Natural killer cell (primary cell): ENCODE measurements around the gene PIP5K1B. TPM values are rescaled to one million over a fixed set of nuclear protein-coding genes. Genes with fewer than 3 reads are reported as not detected.
"Not testable (repeated sequence)": the region's sequence is repeated elsewhere in the genome, so short reads cannot be mapped to it uniquely, and the experiment has no call there.

Experiments
- ATAC-seq, 3 donors: fragments of 150-1000 bp in 2 of 3; fragments of 200-7000 bp in 1 of 3; cut with Tn5 transposase; 1 replicate in 1 of 3; 2 replicates in 2 of 3; pipeline ENCODE4 v1.10.0; 2021; ENCODE audit warnings: mild to moderate bottlenecking in 2 of 3, moderate library complexity in 2 of 3
- DNase-seq, 2 donors: peaks; one replicate each; pipeline versions ENCODE4 v3.0.0 to v3.0.0-alpha.2; 2013 to 2021; ENCODE audit warnings: mixed read lengths in 1 of 2
- H3K27ac ChIP-seq: one replicate; pipeline ENCODE4 v1.5.1; 2013; ENCODE audit warnings: mild to moderate bottlenecking, low read length
- H3K27me3 ChIP-seq: one replicate; pipeline ENCODE4 v1.6.1; 2013; ENCODE audit warnings: low read length; ENCODE audit not compliant: control insufficient read depth, insufficient read depth
- H3K36me3 ChIP-seq: one replicate; pipeline ENCODE4 v1.6.1; 2013; ENCODE audit warnings: low read length; ENCODE audit not compliant: control insufficient read depth, insufficient read depth
- H3K4me1 ChIP-seq: one replicate; pipeline ENCODE4 v1.6.1; 2013; ENCODE audit warnings: low read length; ENCODE audit not compliant: control insufficient read depth, insufficient read depth
- H3K4me3 ChIP-seq: one replicate; pipeline ENCODE4 v1.5.1; 2013; ENCODE audit warnings: low read length
- H3K9me3 ChIP-seq: one replicate; pipeline ENCODE4 v1.6.1; 2013; ENCODE audit warnings: low read length; ENCODE audit not compliant: control insufficient read depth, insufficient read depth
- H3K27ac Mint-ChIP-seq, 2 donors: one replicate each; pipeline ENCODE4 v1.8.0; 2022; ENCODE audit warnings: mild to moderate bottlenecking in 2 of 2, mixed read lengths in 2 of 2, moderate library complexity in 1 of 2
- H3K27me3 Mint-ChIP-seq, 2 donors: one replicate each; pipeline ENCODE4 v1.8.0; 2022; ENCODE audit warnings: low read depth in 2 of 2, mixed read lengths in 2 of 2
- H3K36me3 Mint-ChIP-seq: one replicate; pipeline ENCODE4 v1.8.0; 2022; ENCODE audit warnings: mixed read lengths
- H3K4me1 Mint-ChIP-seq, 2 donors: one replicate each; pipeline ENCODE4 v1.8.0; 2022; ENCODE audit warnings: mixed read lengths in 2 of 2
- H3K4me3 Mint-ChIP-seq: one replicate; pipeline ENCODE4 v1.8.0; 2022; ENCODE audit warnings: mild to moderate bottlenecking, moderate library complexity, mixed read lengths
- H3K9me3 Mint-ChIP-seq, 2 donors: one replicate each; pipeline ENCODE4 v1.8.0; 2022; ENCODE audit warnings: mixed read lengths in 2 of 2
- WGBS: methylation state at CpG from one replicate; pipeline ENCODE4 v1.1.7; 2013; ENCODE audit warnings: missing lambda C conversion rate; ENCODE audit not compliant: insufficient coverage; 5-methylcytosine and 5-hydroxymethylcytosine counted together
- intact Hi-C: fragments of 100-400 bp; cut with micrococcal nuclease; formaldehyde crosslinking; loops from one replicate; pipeline ENCODE4 v1.14.2; 2022
- total RNA-seq, 4 donors: library from RNA; stranded (reverse); fragments of 120-200 nt in 1 of 4; gene quantifications; one replicate each; pipeline versions ENCODE4 v1.2.3 to v1.2.4, GENCODE V29; 2013 to 2022
- TF ChIP-seq, protein P1 (sequence below): fragments of 200-600 bp; IDR thresholded peaks from one replicate; pipeline ENCODE4 v1.8.0; 2022; ENCODE audit warnings: antibody characterized with exemption

Gene PIP5K1B
- total RNA-seq, 3 donors from 2014 or later (not counting 1 experiment from before 2014, with no cell fraction given), result 0.73 to 3.4 (median 1.3) TPM

DNA sequence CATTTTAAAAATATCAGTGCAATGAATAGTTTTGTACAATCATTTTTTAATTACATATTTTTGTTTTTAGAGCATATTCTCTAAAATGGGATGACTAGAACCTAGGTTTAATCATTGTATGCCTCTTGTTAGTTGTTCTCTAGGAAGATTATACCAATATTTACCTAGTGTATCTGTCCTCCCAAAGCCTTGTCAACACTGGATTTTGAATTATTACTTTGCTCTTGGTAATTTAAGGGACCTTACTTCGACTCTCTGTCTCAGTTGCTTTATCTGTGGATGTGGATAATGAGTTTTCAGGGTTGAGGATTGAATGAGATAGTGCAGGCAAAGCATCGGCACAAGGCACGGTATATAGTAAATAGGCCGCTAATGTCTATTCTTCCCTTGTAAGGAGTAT lies 10.9 kb upstream of the PIP5K1B start:
- DNase-seq, result no peak
- no peak overlapping the region for H3K4me3 ChIP-seq
- TF ChIP-seq, protein P1, sequence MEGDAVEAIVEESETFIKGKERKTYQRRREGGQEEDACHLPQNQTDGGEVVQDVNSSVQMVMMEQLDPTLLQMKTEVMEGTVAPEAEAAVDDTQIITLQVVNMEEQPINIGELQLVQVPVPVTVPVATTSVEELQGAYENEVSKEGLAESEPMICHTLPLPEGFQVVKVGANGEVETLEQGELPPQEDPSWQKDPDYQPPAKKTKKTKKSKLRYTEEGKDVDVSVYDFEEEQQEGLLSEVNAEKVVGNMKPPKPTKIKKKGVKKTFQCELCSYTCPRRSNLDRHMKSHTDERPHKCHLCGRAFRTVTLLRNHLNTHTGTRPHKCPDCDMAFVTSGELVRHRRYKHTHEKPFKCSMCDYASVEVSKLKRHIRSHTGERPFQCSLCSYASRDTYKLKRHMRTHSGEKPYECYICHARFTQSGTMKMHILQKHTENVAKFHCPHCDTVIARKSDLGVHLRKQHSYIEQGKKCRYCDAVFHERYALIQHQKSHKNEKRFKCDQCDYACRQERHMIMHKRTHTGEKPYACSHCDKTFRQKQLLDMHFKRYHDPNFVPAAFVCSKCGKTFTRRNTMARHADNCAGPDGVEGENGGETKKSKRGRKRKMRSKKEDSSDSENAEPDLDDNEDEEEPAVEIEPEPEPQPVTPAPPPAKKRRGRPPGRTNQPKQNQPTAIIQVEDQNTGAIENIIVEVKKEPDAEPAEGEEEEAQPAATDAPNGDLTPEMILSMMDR, result no peak
- H3K9me3 ChIP-seq, result no peaks in the 10 kb centered on the region
- H3K9me3 Mint-ChIP-seq, result no peaks in the 10 kb centered on the region
- no peaks in the 10 kb centered on the region for H3K4me1 Mint-ChIP-seq
- WGBS, result 94% methylated on average over 4 of the region's 4 CpGs
- H3K27me3 ChIP-seq, result no peaks in the 10 kb centered on the region
- ATAC-seq, result no peak
- no peaks in the 10 kb centered on the region for H3K4me1 ChIP-seq
- intact Hi-C loops, result no loop called here
- H3K27me3 Mint-ChIP-seq, result peaks cover 15 to 66% of the 10 kb centered on the region in 2 donors
- H3K36me3 ChIP-seq, result no peaks in the 10 kb centered on the region
- H3K27ac Mint-ChIP-seq, result no peak overlapping the region
- no peak overlapping the region for H3K4me3 Mint-ChIP-seq
- H3K27ac ChIP-seq, result no peak overlapping the region
- H3K36me3 Mint-ChIP-seq, result no peaks in the 10 kb centered on the region

DNA sequence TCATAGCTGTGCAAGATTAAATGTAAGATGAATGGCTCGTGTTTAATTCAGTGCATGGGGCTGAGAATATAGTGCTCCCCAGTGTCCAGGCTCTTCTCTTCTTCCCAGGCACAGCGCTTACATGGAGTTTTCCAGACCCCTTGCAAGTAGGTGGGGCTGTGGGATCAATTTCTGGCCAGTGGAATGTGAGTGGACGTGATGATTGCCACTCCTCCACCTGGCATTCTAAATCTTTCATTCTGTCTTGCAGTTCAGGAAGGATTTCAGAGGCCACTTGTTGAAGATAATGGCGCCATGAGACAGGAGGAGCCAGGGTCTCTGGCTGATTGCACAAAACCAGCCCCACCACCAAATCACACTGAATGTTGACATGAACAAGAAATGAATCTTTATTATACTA lies 7.2 kb upstream of the PIP5K1B start:
- H3K4me3 Mint-ChIP-seq, result no peak overlapping the region
- H3K27me3 Mint-ChIP-seq, result peaks cover 27 to 73% of the 10 kb centered on the region in 2 donors
- no peak overlapping the region for H3K27ac Mint-ChIP-seq
- TF ChIP-seq, protein P1, result no peak
- H3K4me1 Mint-ChIP-seq, result no peaks in the 10 kb centered on the region
- Histone ChIP-seq H3K4me1 (no peaks in the 10 kb centered on the region), H3K9me3 (no peaks in the 10 kb centered on the region), H3K27ac (no peak overlapping the region), H3K4me3 (no peak overlapping the region), H3K36me3 (no peaks in the 10 kb centered on the region), H3K27me3 (no peaks in the 10 kb centered on the region)
- intact Hi-C loops, result no loop called here
- WGBS, result 79% methylated on average over 3 of the region's 4 CpGs
- DNase-seq, result no peak
- no peaks in the 10 kb centered on the region for H3K9me3 Mint-ChIP-seq
- ATAC-seq, result no peak
- no peaks in the 10 kb centered on the region for H3K36me3 Mint-ChIP-seq

DNA sequence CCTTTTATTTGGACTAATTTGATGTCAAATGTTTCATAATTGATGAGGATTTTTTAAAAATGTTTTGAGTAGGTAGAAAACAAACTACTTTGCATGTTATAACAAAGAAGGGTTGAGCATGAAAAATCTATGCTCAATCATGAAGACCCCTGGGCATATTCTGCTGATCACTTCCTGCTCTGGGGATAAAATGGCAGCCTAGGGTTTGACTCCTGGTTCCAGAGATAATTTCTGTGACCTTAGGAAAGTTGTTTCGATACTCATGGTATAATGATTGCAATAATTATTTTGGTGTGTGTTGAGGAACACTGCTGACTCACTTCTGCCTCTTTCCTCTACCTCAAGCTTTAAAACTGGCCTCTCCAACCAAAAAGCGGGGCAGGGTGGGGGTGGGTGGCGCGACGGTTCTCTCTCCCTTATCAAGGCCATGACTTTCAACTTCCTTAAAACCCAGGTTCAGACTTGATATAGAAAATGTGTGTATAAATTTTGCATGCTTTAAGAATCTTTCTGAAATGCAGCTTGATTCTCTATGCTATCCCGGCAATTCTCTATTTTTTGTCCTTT lies 6.0 kb upstream of the PIP5K1B start:
- H3K27ac Mint-ChIP-seq, result no peak overlapping the region
- TF ChIP-seq, protein P1, result no peak
- Histone ChIP-seq H3K9me3 (no peaks in the 10 kb centered on the region), H3K4me1 (no peaks in the 10 kb centered on the region), H3K4me3 (no peak overlapping the region), H3K27ac (no peak overlapping the region), H3K27me3 (no peaks in the 10 kb centered on the region), H3K36me3 (no peaks in the 10 kb centered on the region)
- no peak overlapping the region for H3K4me3 Mint-ChIP-seq
- WGBS, result 12% methylated on average over 5 of the region's 6 CpGs
- intact Hi-C loops, result no loop called here
- H3K9me3 Mint-ChIP-seq, result no peaks in the 10 kb centered on the region
- peaks cover 34 to 74% of the 10 kb centered on the region in 2 donors for H3K27me3 Mint-ChIP-seq
- no peaks in the 10 kb centered on the region for H3K4me1 Mint-ChIP-seq
- H3K36me3 Mint-ChIP-seq, result no peaks in the 10 kb centered on the region
- DNase-seq, result no peak
- ATAC-seq, result no peak

DNA sequence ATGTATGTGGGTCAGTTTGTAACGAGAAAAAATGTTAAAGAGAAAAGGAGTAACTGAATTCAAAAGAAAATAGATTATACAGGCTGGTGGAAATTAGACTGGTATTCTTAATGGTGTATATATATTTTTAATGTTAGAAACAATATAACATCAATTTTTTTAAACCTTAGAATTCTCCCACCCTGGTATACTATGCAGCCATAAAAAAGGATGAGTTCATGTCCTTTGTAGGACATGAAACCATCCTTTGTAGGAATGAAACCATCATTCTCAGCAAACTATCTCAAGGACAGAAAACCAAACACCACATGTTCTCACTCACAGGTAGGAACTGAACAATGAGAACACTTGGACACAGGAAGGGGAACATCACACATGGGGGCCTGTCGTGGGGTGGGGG lies 5.4 kb upstream of the PIP5K1B start:
- H3K27ac Mint-ChIP-seq, H3K36me3 ChIP-seq, H3K4me3 ChIP-seq, H3K9me3 ChIP-seq, H3K9me3 Mint-ChIP-seq, intact Hi-C loops, H3K4me1 Mint-ChIP-seq, H3K4me3 Mint-ChIP-seq, ATAC-seq, H3K27ac ChIP-seq, H3K4me1 ChIP-seq, H3K36me3 Mint-ChIP-seq, H3K27me3 ChIP-seq, DNase-seq: not testable (repeated sequence)
- peaks cover 37 to 75% of the 10 kb centered on the region in 2 donors for H3K27me3 Mint-ChIP-seq
- WGBS, result 60% methylated on average over 1 of the region's 2 CpGs
